ENCODE results near the gene LRP5. TPM values are rescaled to one million over a fixed set of nuclear protein-coding genes. Genes with fewer than 3 reads are reported as not detected.

Gene LRP5
- total and polyA plus RNA-seq, 9 of the 15 experiments (the other 6 are each of a cell fraction or from before 2014, with no cell fraction given), result 0.48 to 44.2 (median 13.5) TPM

DNA sequence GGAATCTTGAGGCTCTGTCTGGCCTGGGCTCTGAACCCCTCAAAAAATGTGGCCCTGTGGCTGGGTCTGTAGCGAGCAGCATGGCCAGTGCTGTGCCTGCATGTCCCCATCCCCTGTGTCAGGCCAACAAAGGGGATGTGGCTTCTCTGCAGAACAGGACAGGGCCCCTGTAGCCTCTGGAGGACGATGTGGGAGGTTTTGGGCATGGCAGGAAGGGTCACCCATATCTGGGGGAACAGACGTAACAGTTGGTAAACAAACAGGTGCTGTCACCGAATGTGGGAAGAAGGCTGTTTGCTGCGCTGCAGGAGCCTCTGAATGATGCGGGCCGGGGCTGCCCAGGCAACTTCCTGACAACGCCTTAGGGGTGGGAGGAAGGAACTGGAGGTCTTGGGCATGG, 35.0 kb downstream of the LRP5 start:
- in situ Hi-C loops (cut with MboI) (no loop called here), intact Hi-C loops (cut with micrococcal nuclease) (no loop called here)
- Histone ChIP-seq H3K9ac (ENCODE audit: insufficient read depth in 1 of 2, low read depth in 2 of 2, low read length in 2 of 2) (peak overlapping the region in 1 of 2 experiments; percentile 59; a peak in 2 of 4 replicates), H3K27me3 (ENCODE audit: control insufficient read depth in 2 of 2, insufficient read depth in 2 of 2, low read length in 2 of 2) (no peaks in the 10 kb centered on the region), H3K9me3 (replicated peaks; ENCODE audit: control insufficient read depth, insufficient read depth, low read depth, low read length) (no peaks in the 10 kb centered on the region), H3K4me2 (ENCODE audit: insufficient read depth, low read length) (no peak overlapping the region; the same call in 1 of the 2 replicates), H3K36me3 (ENCODE audit: control insufficient read depth, insufficient read depth, low read length) (peaks cover 29% of the 10 kb centered on the region; the same call in 1 of the 3 replicates), H3K4me1 (replicated peaks in 1 of 2; ENCODE audit: control insufficient read depth in 2 of 2, insufficient read depth in 2 of 2, low read length in 2 of 2) (peaks cover 15 to 52% of the 10 kb centered on the region in 2 experiments; a peak in 4 of 5 replicates), H3K4me3 (no peak overlapping the region), H3K9me1 (ENCODE audit: control insufficient read depth, insufficient read depth, low read length) (peaks cover 3% of the 10 kb centered on the region), H3K79me2 (ENCODE audit: control insufficient read depth, insufficient read depth, low read length) (peaks cover 43% of the 10 kb centered on the region), H4K20me1 (replicated peaks; ENCODE audit: control insufficient read depth, insufficient read depth, low read length) (peaks cover 9% of the 10 kb centered on the region), H3K27ac (ENCODE audit: extremely low read depth, low read depth, low read length) (no peak overlapping the region; the same call in 2 of the 3 replicates), H2AFZ (ENCODE audit: low read depth, low read length) (no peak overlapping the region)
- POLR2A ChIA-PET, result interaction anchor here (1.2 kb wide), 1 partner anchor 22 kb away, joined by 6 read pairs; no protein-coding TSS in a partner anchor
- CTCF ChIA-PET (ENCODE audit: low intra/inter-chr PET ratio), result no interaction called here
- TF ChIP-seq ARID1B (IDR thresholded peaks at IDR 0.05), result 0 out of 2 replicates have a peak, but pooled peaks have one; percentile 24
- TF ChIP-seq EP400 (IDR thresholded peaks at IDR 0.05), result no peak
- TF ChIP-seq TCF3 (CRISPR knock-in tag; IDR thresholded peaks at IDR 0.05), result peak; percentile 61
- peak; percentile 52 for TF ChIP-seq CBFA2T3 (IDR thresholded peaks at IDR 0.05)
- DNase-seq (ENCODE audit: extremely low read depth in 1 of 4, low spot score in 3 of 4), result peak in 2 of 4 experiments; percentile 28 to 30
- no TSS peak for BruUV-seq (replicated peaks)
- 31% methylated on average over 8 of the region's 8 CpGs for WGBS (ENCODE audit: insufficient coverage, low coverage, missing lambda C conversion rate)
- FAIRE-seq, result no peak
- peak; percentile 50 for ATAC-seq

DNA sequence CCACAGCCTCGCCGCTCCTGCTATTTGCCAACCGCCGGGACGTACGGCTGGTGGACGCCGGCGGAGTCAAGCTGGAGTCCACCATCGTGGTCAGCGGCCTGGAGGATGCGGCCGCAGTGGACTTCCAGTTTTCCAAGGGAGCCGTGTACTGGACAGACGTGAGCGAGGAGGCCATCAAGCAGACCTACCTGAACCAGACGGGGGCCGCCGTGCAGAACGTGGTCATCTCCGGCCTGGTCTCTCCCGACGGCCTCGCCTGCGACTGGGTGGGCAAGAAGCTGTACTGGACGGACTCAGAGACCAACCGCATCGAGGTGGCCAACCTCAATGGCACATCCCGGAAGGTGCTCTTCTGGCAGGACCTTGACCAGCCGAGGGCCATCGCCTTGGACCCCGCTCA, 35.5 kb downstream of the LRP5 start:
- intact Hi-C loops (cut with micrococcal nuclease) (no loop called here), in situ Hi-C loops (cut with MboI) (no loop called here)
- no peak for FAIRE-seq
- ChIA-PET CTCF (ENCODE audit: low intra/inter-chr PET ratio) (no interaction called here), POLR2A (no interaction called here)
- no peak overlapping the region for H3K27ac ChIP-seq (ENCODE audit: extremely low read depth, low read depth, low read length)
- no peak overlapping the region for H3K4me2 ChIP-seq (ENCODE audit: insufficient read depth, low read length)
- peaks cover 29% of the 10 kb centered on the region; the same call in 1 of the 3 replicates for H3K36me3 ChIP-seq (ENCODE audit: control insufficient read depth, insufficient read depth, low read length)
- ATAC-seq, result no peak
- no peak overlapping the region for H2AFZ ChIP-seq (ENCODE audit: low read depth, low read length)
- no peaks in the 10 kb centered on the region for H3K27me3 ChIP-seq (ENCODE audit: control insufficient read depth in 2 of 2, insufficient read depth in 2 of 2, low read length in 2 of 2)
- H3K9me3 ChIP-seq (replicated peaks; ENCODE audit: control insufficient read depth, insufficient read depth, low read depth, low read length), result no peaks in the 10 kb centered on the region
- DNase-seq (ENCODE audit: extremely low read depth in 1 of 4, low spot score in 3 of 4), result no peak
- H3K4me1 ChIP-seq (replicated peaks in 1 of 2; ENCODE audit: control insufficient read depth in 2 of 2, insufficient read depth in 2 of 2, low read length in 2 of 2), result peaks cover 15 to 47% of the 10 kb centered on the region in 2 experiments; a peak in 4 of 5 replicates
- peak overlapping the region in 1 of 2 experiments; percentile 59; a peak in 2 of 4 replicates for H3K9ac ChIP-seq (ENCODE audit: insufficient read depth in 1 of 2, low read depth in 2 of 2, low read length in 2 of 2)
- TF ChIP-seq PCBP2 (IDR thresholded peaks at IDR 0.05; ENCODE audit: low read depth, low read length, poor library complexity, severe bottlenecking), result no peak
- no peak for TF ChIP-seq CHD4 (IDR thresholded peaks at IDR 0.05; ENCODE audit: insufficient read depth, insufficient replicate concordance, low read depth, low read length, poor library complexity, severe bottlenecking)
- no peak for TF ChIP-seq ZNF175 (CRISPR knock-in tag; IDR thresholded peaks at IDR 0.05; ENCODE audit: low read depth)
- no peak for TF ChIP-seq ELF1 (tag; IDR thresholded peaks at IDR 0.05)
- no peak for TF ChIP-seq EWSR1 (IDR thresholded peaks at IDR 0.05; ENCODE audit: borderline replicate concordance, low read depth, partially characterized antibody)
- TF ChIP-seq POLR2G (IDR thresholded peaks at IDR 0.05; ENCODE audit: low read depth, low read length), result no peak
- no peak for TF ChIP-seq NR2C1 (IDR thresholded peaks at IDR 0.05)
- TF ChIP-seq NR2C1 (tag; IDR thresholded peaks at IDR 0.05), result no peak
- no peak for TF ChIP-seq OTX1 (CRISPR knock-in tag; IDR thresholded peaks at IDR 0.05)
- TF ChIP-seq SNRNP70 (optimal IDR thresholded peaks at IDR 0.05; ENCODE audit: low read depth, low read length), result no peak
- no peak for TF ChIP-seq ZBTB12 (CRISPR knock-in tag; IDR thresholded peaks at IDR 0.05)
- BruUV-seq (replicated peaks), result no TSS peak
- 96% methylated on average over 19 of the region's 32 CpGs for WGBS (ENCODE audit: insufficient coverage, low coverage, missing lambda C conversion rate)
- no peak overlapping the region for H3K4me3 ChIP-seq
- H3K9me1 ChIP-seq (ENCODE audit: control insufficient read depth, insufficient read depth, low read length), result peaks cover 7% of the 10 kb centered on the region
- H4K20me1 ChIP-seq (replicated peaks; ENCODE audit: control insufficient read depth, insufficient read depth, low read length), result peaks cover 9% of the 10 kb centered on the region
- H3K79me2 ChIP-seq (ENCODE audit: control insufficient read depth, insufficient read depth, low read length), result peaks cover 43% of the 10 kb centered on the region

Data from K562 (cell line).